WTC11 (cell line): ENCODE measurements around the gene MRPL20. TPM values are rescaled to one million over a fixed set of nuclear protein-coding genes. Genes with fewer than 3 reads are reported as not detected.

ENCODE experiments used
- ELF4 ChIP-seq: sonication (generic); formaldehyde crosslinking; IDR thresholded peaks from 2 replicates; pipeline ENCODE4 v1.8.1; 2022; ENCODE audit warnings: low read depth, mild to moderate bottlenecking, moderate library complexity, missing genetic modification reagents
- EMX1 ChIP-seq: fragments of 250-450 bp; sonication (Bioruptor Pico); IDR thresholded peaks from 2 replicates; pipeline ENCODE4 v1.8.0; 2021; ENCODE audit warnings: mild to moderate bottlenecking
- GTF2I ChIP-seq: fragments of 250-450 bp; sonication (Bioruptor Pico); conservative IDR thresholded peaks from 2 replicates; pipeline ENCODE4 v1.4.0; 2021; ENCODE audit warnings: mild to moderate bottlenecking
- IRF2 ChIP-seq: sonication (generic); formaldehyde crosslinking; IDR thresholded peaks from 2 replicates; pipeline ENCODE4 v1.8.0; 2022; ENCODE audit warnings: low read depth, missing genetic modification reagents, borderline replicate concordance
- PRRX2 ChIP-seq: fragments of 250-450 bp; sonication (Bioruptor Pico); IDR thresholded peaks from 2 replicates; pipeline ENCODE4 v1.8.0; 2021; ENCODE audit warnings: mild to moderate bottlenecking
- RELA ChIP-seq: sonication (generic); formaldehyde crosslinking; IDR thresholded peaks from 2 replicates; pipeline ENCODE4 v1.8.1; 2022; ENCODE audit warnings: missing genetic modification reagents, mild to moderate bottlenecking, borderline replicate concordance
- SOX15 ChIP-seq: fragments of 250-450 bp; sonication (Bioruptor Pico); IDR thresholded peaks from 2 replicates; pipeline ENCODE4 v1.9.0; 2021; ENCODE audit warnings: mild to moderate bottlenecking
- TCF7 ChIP-seq: sonication (generic); formaldehyde crosslinking; IDR thresholded peaks from 2 replicates; pipeline ENCODE4 v1.8.0; 2022; ENCODE audit warnings: mild to moderate bottlenecking, low read depth, missing genetic modification reagents, moderate library complexity
- TP53 ChIP-seq: sonication (generic); formaldehyde crosslinking; IDR thresholded peaks from 2 replicates; pipeline ENCODE4 v1.8.1; 2023; ENCODE audit warnings: mild to moderate bottlenecking, missing genetic modification reagents
- ZBTB21 ChIP-seq: sonication (generic); formaldehyde crosslinking; IDR thresholded peaks from 2 replicates; pipeline ENCODE4 v1.8.1; 2023; ENCODE audit warnings: mild to moderate bottlenecking, missing genetic modification reagents, borderline replicate concordance
- ZNF232 ChIP-seq: sonication (generic); formaldehyde crosslinking; IDR thresholded peaks from 2 replicates; pipeline ENCODE4 v1.8.0; 2022; ENCODE audit warnings: mild to moderate bottlenecking, missing genetic modification reagents
- ZNF317 ChIP-seq: sonication (generic); formaldehyde crosslinking; IDR thresholded peaks from 2 replicates; pipeline ENCODE4 v1.8.1; 2023; ENCODE audit warnings: low read depth, mild to moderate bottlenecking, moderate library complexity, missing genetic modification reagents, borderline replicate concordance
- ZNF396 ChIP-seq: fragments of 250-450 bp; sonication (Bioruptor Pico); IDR thresholded peaks from 2 replicates; pipeline ENCODE4 v1.8.0; 2021; ENCODE audit warnings: mild to moderate bottlenecking, moderate library complexity, borderline replicate concordance
- ZNF423 ChIP-seq: fragments of 250-450 bp; sonication (Bioruptor Pico); IDR thresholded peaks from 2 replicates; pipeline ENCODE4 v2.1.2; 2022; ENCODE audit warnings: mild to moderate bottlenecking, moderate library complexity
- total RNA-seq: library from RNA; stranded (reverse); gene quantifications from 3 replicates; pipeline ENCODE4 v1.2.3, GENCODE V29; 2021
- TF ChIP-seq, protein P1 (sequence below): sonication (generic); formaldehyde crosslinking; IDR thresholded peaks from 2 replicates; pipeline ENCODE4 v1.8.1; 2023; ENCODE audit warnings: mild to moderate bottlenecking, missing genetic modification reagents, moderate library complexity
- TF ChIP-seq, protein P2 (sequence below): sonication (generic); formaldehyde crosslinking; IDR thresholded peaks from 2 replicates; pipeline ENCODE4 v1.8.0; 2022; ENCODE audit warnings: mild to moderate bottlenecking, missing genetic modification reagents
- TF ChIP-seq, protein P3 (sequence below): sonication (generic); formaldehyde crosslinking; IDR thresholded peaks from 2 replicates; pipeline ENCODE4 v1.8.1; 2023; ENCODE audit warnings: mild to moderate bottlenecking, moderate library complexity, missing genetic modification reagents
- TF ChIP-seq, protein P4 (sequence below): sonication (generic); formaldehyde crosslinking; IDR thresholded peaks from 2 replicates; pipeline ENCODE4 v1.8.1; 2022; ENCODE audit warnings: mild to moderate bottlenecking, moderate library complexity, missing genetic modification reagents
- TF ChIP-seq, protein P5 (sequence below): sonication (generic); formaldehyde crosslinking; IDR thresholded peaks from 2 replicates; pipeline ENCODE4 v1.8.0; 2023; ENCODE audit warnings: mild to moderate bottlenecking, missing genetic modification reagents
- TF ChIP-seq, protein P6 (sequence below): sonication (generic); formaldehyde crosslinking; IDR thresholded peaks from 2 replicates; pipeline ENCODE4 v1.8.0; 2022; ENCODE audit warnings: mild to moderate bottlenecking, missing genetic modification reagents
- TF ChIP-seq, protein P7 (sequence below): fragments of 250-450 bp; sonication (Bioruptor Pico); conservative IDR thresholded peaks from 2 replicates; pipeline ENCODE4 v1.9.0; 2021; ENCODE audit warnings: mild to moderate bottlenecking
- TF ChIP-seq, protein P8 (sequence below): fragments of 250-450 bp; sonication (Bioruptor Pico); IDR thresholded peaks from 2 replicates; pipeline ENCODE4 v2.1.2; 2022; ENCODE audit warnings: mild to moderate bottlenecking, moderate library complexity
- TF ChIP-seq, protein P9 (sequence below): sonication (generic); formaldehyde crosslinking; IDR thresholded peaks from 2 replicates; pipeline ENCODE4 v1.8.1; 2022; ENCODE audit warnings: mild to moderate bottlenecking, missing genetic modification reagents, moderate library complexity, borderline replicate concordance

The MRPL20 gene
- total RNA-seq, 1 experiment from 2014 or later, result 156 TPM

DNA sequence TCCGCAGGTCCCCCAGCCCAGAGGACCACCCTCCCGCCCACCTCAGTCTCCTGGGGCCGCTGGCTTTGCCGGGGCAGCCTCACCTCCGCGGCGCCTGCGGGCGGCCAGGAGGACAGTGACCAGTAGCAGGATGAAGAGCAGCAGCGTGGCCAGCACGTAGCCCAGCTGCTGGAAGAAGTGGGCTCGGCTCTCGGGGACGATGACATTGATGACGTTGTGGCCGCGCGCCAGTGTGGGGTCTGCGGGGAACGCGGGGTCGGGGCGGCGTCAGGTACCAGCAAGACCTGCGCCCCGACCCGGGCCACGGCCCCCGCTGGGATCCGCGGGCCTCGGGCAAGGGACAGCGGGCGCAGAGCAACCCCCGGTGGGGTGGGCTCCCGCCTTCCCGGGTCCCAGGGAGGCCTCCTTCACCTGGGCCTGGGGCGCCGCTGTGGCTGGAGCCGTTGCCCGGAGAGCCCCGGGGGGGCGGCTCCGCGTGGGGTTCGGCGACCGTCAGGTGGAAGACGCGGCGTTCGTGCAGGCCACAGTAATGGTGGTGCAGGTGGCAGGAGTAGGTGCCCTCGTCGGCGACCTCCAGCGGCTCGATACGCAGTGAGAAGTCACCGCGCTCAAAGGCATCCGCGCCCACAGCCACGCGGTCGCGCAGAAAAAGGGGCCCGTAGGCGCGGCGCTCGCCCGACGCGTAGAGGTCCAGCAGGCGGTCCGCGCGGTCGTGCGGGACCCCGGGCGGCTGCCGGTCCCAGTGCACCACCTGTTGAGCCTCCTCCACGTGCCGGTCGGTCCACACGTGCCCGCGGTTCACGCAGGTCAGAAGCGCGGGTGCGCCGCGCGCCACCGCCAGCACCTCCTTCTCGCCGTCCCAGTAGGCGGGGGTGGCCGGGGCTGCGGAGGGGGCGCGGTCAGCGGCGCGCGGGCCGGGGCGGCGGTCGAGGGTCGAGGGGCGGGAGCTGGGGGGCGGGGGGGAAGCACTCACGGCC is 52.5 kb downstream of the MRPL20 start (continued):
- TF ChIP-seq RELA (CRISPR knock-in tag) (no peak), ZNF232 (CRISPR knock-in tag) (no peak), ZNF396 (CRISPR knock-in tag) (no peak), PRRX2 (CRISPR knock-in tag) (no peak; the same call in 1 of the 2 replicates), ZNF317 (no peak; the same call in 1 of the 2 replicates), ZNF423 (0 out of 2 replicates have a peak, but pooled peaks have one; percentile 4), EMX1 (CRISPR knock-in tag) (peak; percentile 44; the same call in 1 of the 2 replicates), TP53 (CRISPR knock-in tag) (peak; percentile 7; the same call in 1 of the 2 replicates), IRF2 (CRISPR knock-in tag) (no peak), GTF2I (CRISPR knock-in tag) (no peak), ELF4 (no peak), SOX15 (CRISPR knock-in tag) (no peak), TCF7 (CRISPR knock-in tag) (0 out of 2 replicates have a peak, but pooled peaks have one; percentile 54), ZBTB21 (CRISPR knock-in tag) (no peak)
- TF ChIP-seq, protein P1, sequence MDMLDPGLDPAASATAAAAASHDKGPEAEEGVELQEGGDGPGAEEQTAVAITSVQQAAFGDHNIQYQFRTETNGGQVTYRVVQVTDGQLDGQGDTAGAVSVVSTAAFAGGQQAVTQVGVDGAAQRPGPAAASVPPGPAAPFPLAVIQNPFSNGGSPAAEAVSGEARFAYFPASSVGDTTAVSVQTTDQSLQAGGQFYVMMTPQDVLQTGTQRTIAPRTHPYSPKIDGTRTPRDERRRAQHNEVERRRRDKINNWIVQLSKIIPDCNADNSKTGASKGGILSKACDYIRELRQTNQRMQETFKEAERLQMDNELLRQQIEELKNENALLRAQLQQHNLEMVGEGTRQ (CRISPR knock-in tag), result 0 out of 2 replicates have a peak, but pooled peaks have one; percentile 9
- TF ChIP-seq, protein P2, sequence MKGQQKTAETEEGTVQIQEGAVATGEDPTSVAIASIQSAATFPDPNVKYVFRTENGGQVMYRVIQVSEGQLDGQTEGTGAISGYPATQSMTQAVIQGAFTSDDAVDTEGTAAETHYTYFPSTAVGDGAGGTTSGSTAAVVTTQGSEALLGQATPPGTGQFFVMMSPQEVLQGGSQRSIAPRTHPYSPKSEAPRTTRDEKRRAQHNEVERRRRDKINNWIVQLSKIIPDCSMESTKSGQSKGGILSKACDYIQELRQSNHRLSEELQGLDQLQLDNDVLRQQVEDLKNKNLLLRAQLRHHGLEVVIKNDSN (CRISPR knock-in tag), result no peak
- TF ChIP-seq, protein P3, sequence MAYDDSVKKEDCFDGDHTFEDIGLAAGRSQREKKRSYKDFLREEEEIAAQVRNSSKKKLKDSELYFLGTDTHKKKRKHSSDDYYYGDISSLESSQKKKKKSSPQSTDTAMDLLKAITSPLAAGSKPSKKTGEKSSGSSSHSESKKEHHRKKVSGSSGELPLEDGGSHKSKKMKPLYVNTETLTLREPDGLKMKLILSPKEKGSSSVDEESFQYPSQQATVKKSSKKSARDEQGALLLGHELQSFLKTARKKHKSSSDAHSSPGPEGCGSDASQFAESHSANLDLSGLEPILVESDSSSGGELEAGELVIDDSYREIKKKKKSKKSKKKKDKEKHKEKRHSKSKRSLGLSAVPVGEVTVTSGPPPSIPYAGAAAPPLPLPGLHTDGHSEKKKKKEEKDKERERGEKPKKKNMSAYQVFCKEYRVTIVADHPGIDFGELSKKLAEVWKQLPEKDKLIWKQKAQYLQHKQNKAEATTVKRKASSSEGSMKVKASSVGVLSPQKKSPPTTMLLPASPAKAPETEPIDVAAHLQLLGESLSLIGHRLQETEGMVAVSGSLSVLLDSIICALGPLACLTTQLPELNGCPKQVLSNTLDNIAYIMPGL (CRISPR knock-in tag), result no peak; the same call in 1 of the 2 replicates
- TF ChIP-seq, protein P4, sequence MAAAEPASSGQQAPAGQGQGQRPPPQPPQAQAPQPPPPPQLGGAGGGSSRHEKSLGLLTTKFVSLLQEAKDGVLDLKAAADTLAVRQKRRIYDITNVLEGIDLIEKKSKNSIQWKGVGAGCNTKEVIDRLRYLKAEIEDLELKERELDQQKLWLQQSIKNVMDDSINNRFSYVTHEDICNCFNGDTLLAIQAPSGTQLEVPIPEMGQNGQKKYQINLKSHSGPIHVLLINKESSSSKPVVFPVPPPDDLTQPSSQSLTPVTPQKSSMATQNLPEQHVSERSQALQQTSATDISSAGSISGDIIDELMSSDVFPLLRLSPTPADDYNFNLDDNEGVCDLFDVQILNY, result 0 out of 2 replicates have a peak, but pooled peaks have one; percentile 36
- TF ChIP-seq, protein P5, sequence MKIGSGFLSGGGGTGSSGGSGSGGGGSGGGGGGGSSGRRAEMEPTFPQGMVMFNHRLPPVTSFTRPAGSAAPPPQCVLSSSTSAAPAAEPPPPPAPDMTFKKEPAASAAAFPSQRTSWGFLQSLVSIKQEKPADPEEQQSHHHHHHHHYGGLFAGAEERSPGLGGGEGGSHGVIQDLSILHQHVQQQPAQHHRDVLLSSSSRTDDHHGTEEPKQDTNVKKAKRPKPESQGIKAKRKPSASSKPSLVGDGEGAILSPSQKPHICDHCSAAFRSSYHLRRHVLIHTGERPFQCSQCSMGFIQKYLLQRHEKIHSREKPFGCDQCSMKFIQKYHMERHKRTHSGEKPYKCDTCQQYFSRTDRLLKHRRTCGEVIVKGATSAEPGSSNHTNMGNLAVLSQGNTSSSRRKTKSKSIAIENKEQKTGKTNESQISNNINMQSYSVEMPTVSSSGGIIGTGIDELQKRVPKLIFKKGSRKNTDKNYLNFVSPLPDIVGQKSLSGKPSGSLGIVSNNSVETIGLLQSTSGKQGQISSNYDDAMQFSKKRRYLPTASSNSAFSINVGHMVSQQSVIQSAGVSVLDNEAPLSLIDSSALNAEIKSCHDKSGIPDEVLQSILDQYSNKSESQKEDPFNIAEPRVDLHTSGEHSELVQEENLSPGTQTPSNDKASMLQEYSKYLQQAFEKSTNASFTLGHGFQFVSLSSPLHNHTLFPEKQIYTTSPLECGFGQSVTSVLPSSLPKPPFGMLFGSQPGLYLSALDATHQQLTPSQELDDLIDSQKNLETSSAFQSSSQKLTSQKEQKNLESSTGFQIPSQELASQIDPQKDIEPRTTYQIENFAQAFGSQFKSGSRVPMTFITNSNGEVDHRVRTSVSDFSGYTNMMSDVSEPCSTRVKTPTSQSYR, result no peak
- TF ChIP-seq, protein P6, sequence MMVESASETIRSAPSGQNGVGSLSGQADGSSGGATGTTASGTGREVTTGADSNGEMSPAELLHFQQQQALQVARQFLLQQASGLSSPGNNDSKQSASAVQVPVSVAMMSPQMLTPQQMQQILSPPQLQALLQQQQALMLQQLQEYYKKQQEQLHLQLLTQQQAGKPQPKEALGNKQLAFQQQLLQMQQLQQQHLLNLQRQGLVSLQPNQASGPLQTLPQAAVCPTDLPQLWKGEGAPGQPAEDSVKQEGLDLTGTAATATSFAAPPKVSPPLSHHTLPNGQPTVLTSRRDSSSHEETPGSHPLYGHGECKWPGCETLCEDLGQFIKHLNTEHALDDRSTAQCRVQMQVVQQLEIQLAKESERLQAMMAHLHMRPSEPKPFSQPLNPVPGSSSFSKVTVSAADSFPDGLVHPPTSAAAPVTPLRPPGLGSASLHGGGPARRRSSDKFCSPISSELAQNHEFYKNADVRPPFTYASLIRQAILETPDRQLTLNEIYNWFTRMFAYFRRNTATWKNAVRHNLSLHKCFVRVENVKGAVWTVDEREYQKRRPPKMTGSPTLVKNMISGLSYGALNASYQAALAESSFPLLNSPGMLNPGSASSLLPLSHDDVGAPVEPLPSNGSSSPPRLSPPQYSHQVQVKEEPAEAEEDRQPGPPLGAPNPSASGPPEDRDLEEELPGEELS (CRISPR knock-in tag), result no peak
- TF ChIP-seq, protein P7, sequence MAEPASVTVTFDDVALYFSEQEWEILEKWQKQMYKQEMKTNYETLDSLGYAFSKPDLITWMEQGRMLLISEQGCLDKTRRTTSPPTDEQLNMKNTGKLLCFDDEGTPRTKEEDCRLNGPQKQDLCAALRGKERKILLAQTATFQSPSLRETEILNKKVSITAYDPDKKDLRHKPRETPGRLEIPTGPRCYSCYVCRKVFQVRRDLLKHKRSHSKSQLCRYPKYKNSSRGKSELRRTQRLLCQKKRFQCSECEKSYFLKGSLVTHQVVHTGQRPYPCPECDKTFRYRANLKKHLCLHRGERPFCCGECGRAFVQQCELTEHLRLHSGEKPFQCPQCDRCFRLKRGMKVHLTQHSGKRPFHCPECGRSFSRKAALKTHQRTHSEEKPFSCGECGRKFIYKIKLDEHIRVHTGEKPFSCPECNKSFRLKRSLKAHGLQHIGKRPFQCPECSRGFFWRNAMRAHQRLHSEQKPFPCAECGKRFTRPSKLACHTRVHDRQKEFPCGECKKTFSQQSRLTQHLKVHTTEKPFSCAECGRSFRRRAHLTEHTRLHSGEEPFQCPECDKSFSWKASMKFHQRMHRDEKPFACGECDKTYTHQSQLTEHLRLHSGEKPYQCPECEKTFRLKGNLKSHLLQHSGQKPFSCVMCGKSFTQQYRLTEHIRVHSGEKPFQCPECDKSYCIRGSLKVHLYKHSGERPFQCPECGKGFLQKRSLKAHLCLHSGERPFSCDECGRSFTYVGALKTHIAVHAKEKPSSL (CRISPR knock-in tag), result no peak
- TF ChIP-seq, protein P8, sequence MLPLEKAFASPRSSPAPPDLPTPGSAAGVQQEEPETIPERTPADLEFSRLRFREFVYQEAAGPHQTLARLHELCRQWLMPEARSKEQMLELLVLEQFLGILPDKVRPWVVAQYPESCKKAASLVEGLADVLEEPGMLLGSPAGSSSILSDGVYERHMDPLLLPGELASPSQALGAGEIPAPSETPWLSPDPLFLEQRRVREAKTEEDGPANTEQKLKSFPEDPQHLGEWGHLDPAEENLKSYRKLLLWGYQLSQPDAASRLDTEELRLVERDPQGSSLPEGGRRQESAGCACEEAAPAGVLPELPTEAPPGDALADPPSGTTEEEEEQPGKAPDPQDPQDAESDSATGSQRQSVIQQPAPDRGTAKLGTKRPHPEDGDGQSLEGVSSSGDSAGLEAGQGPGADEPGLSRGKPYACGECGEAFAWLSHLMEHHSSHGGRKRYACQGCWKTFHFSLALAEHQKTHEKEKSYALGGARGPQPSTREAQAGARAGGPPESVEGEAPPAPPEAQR (CRISPR knock-in tag), result 0 out of 2 replicates have a peak, but pooled peaks have one; percentile 19
- TF ChIP-seq, protein P9, sequence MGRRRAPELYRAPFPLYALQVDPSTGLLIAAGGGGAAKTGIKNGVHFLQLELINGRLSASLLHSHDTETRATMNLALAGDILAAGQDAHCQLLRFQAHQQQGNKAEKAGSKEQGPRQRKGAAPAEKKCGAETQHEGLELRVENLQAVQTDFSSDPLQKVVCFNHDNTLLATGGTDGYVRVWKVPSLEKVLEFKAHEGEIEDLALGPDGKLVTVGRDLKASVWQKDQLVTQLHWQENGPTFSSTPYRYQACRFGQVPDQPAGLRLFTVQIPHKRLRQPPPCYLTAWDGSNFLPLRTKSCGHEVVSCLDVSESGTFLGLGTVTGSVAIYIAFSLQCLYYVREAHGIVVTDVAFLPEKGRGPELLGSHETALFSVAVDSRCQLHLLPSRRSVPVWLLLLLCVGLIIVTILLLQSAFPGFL (CRISPR knock-in tag), result no peak
- TF ChIP-seq, all 79 proteins: peak for 13
